Loucy (cell line): ENCODE measurements around the gene ZNF302.

Experiments used
- H2AFZ ChIP-seq: fragments of 200-600 bp; sonication (generic); 2 replicates; pipeline ENCODE4 v1.6.0; 2016; ENCODE audit warnings: antibody characterized with exemption, mild to moderate bottlenecking, low read length, moderate library complexity
- H3F3A ChIP-seq: fragments of 200-600 bp; 2 replicates; pipeline ENCODE4 v1.6.0; 2016; ENCODE audit warnings: antibody characterized with exemption, low read depth, mild to moderate bottlenecking
- H3K27me3 ChIP-seq: fragments of 200-600 bp; sonication (generic); 2 replicates; pipeline ENCODE4 v1.6.1; 2014; ENCODE audit warnings: low read length, mild to moderate bottlenecking; ENCODE audit not compliant: insufficient read depth, poor library complexity, severe bottlenecking
- H3K36me3 ChIP-seq: fragments of 200-600 bp; sonication (generic); 2 replicates; pipeline ENCODE4 v1.6.1; 2016; ENCODE audit warnings: low read length; ENCODE audit not compliant: insufficient read depth
- H3K4me1 ChIP-seq: fragments of 200-600 bp; sonication (generic); 2 replicates; pipeline ENCODE4 v1.5.1; 2014; ENCODE audit warnings: low read length, mild to moderate bottlenecking; ENCODE audit not compliant: insufficient read depth, poor library complexity, severe bottlenecking
- H3K4me2 ChIP-seq: fragments of 200-600 bp; sonication (generic); 2 replicates; pipeline ENCODE4 v1.6.0; 2014; ENCODE audit warnings: antibody characterized with exemption, low read length, low read depth, mild to moderate bottlenecking; ENCODE audit not compliant: poor library complexity, severe bottlenecking
- H3K4me3 ChIP-seq: fragments of 200-600 bp; sonication (generic); 2 replicates; pipeline ENCODE4 v1.5.1; 2014; ENCODE audit warnings: low read length, mild to moderate bottlenecking, mixed read lengths; ENCODE audit not compliant: poor library complexity, severe bottlenecking
- H3K79me2 ChIP-seq: fragments of 200-600 bp; sonication (generic); 2 replicates; pipeline ENCODE4 v1.6.1; 2014; ENCODE audit warnings: low read length; ENCODE audit not compliant: insufficient read depth
- H3K9ac ChIP-seq: fragments of 200-600 bp; sonication (generic); 2 replicates; pipeline ENCODE4 v1.6.0; 2014; ENCODE audit warnings: mild to moderate bottlenecking, low read depth, low read length, moderate library complexity; ENCODE audit not compliant: poor library complexity, severe bottlenecking
- H3K9me2 ChIP-seq: fragments of 200-600 bp; sonication (generic); replicated peaks from 2 replicates; pipeline ENCODE4 v1.6.1; 2016; ENCODE audit warnings: low read depth, low read length, mixed read lengths
- H3K9me3 ChIP-seq: fragments of 200-600 bp; sonication (generic); 2 replicates; pipeline ENCODE4 v1.6.1; 2014; ENCODE audit warnings: mild to moderate bottlenecking, antibody characterized with exemption, low read length, low read depth; ENCODE audit not compliant: insufficient read depth
- H4K20me1 ChIP-seq: fragments of 200-600 bp; sonication (generic); 2 replicates; pipeline ENCODE4 v1.6.0; 2014; ENCODE audit warnings: antibody characterized with exemption, low read length, mild to moderate bottlenecking; ENCODE audit not compliant: insufficient read depth, poor library complexity, severe bottlenecking
- EZH2phosphoT487 ChIP-seq: fragments of 200-600 bp; IDR thresholded peaks from 2 replicates; pipeline ENCODE4 v1.6.1; 2018; ENCODE audit warnings: antibody characterized with exemption, mild to moderate bottlenecking, moderate library complexity, borderline replicate concordance
- TF ChIP-seq, protein P1 (sequence below): fragments of 200-600 bp; sonication (generic); conservative IDR thresholded peaks from 2 replicates; pipeline ENCODE4 v1.5.1; 2014; ENCODE audit warnings: mild to moderate bottlenecking, antibody characterized with exemption, low read length

Gene ZNF302

DNA sequence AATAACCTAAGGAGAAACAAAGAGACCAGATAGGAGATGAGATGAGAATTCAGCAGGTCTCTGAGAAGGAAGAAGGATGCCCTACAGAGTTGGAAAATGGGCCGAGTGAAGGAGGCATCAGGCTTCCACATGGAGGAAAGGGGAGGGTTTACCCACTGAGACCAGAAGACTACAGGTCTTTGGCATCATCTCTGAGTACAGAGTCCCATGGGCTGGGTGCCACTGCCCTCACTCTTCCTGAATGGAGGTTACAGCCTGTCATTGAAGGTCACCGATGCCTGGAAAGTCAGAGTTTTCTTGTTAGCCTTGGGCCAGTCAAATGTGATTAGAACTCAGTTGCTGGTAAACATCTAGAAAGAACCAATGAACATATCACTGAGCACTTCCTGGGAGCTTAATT, 9.9 kb downstream of the ZNF302 start:
- Histone ChIP-seq H4K20me1 (no peaks in the 10 kb centered on the region), H3K4me1 (no peaks in the 10 kb centered on the region), H3K4me2 (no peak overlapping the region), H2AFZ (no peak overlapping the region), H3K36me3 (no peaks in the 10 kb centered on the region), H3K4me3 (no peak overlapping the region), H3F3A (no peaks in the 10 kb centered on the region), H3K27me3 (no peaks in the 10 kb centered on the region), H3K9ac (no peak overlapping the region), H3K9me2 (no peaks in the 10 kb centered on the region), H3K79me2 (no peaks in the 10 kb centered on the region), H3K9me3 (no peaks in the 10 kb centered on the region; the same call in 1 of the 2 replicates)
- TF ChIP-seq, protein P1, sequence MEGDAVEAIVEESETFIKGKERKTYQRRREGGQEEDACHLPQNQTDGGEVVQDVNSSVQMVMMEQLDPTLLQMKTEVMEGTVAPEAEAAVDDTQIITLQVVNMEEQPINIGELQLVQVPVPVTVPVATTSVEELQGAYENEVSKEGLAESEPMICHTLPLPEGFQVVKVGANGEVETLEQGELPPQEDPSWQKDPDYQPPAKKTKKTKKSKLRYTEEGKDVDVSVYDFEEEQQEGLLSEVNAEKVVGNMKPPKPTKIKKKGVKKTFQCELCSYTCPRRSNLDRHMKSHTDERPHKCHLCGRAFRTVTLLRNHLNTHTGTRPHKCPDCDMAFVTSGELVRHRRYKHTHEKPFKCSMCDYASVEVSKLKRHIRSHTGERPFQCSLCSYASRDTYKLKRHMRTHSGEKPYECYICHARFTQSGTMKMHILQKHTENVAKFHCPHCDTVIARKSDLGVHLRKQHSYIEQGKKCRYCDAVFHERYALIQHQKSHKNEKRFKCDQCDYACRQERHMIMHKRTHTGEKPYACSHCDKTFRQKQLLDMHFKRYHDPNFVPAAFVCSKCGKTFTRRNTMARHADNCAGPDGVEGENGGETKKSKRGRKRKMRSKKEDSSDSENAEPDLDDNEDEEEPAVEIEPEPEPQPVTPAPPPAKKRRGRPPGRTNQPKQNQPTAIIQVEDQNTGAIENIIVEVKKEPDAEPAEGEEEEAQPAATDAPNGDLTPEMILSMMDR = no peak
- no peak for TF ChIP-seq EZH2phosphoT487

DNA sequence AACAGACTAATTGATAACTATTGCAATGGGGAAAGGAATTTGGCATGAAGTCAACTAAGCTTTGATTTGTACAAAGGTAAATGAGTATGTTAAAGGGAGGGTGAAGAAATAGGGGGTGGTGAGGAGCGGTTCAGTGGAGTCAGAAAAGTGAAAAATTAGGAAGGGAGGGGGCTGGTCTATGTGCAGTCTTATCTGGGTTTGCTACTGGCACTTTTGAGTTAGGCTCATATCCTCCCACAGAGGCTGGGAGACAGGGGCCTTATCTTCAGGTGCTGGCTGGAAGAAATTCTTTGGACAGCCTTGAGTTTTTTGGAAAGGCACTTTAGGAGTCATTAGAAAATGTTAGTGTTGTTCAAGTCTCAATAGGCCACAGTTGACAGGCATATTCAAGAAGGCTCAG, 11.1 kb downstream of the ZNF302 start:
- Histone ChIP-seq H3K4me3 (no peak overlapping the region), H3K79me2 (no peaks in the 10 kb centered on the region), H3K4me1 (no peaks in the 10 kb centered on the region), H3K4me2 (no peak overlapping the region), H3K9me3 (no peaks in the 10 kb centered on the region; the same call in 1 of the 2 replicates), H3K27me3 (no peaks in the 10 kb centered on the region), H3K36me3 (no peaks in the 10 kb centered on the region), H3K9ac (no peak overlapping the region), H4K20me1 (no peaks in the 10 kb centered on the region), H3F3A (no peaks in the 10 kb centered on the region), H2AFZ (no peak overlapping the region), H3K9me2 (no peaks in the 10 kb centered on the region)
- TF ChIP-seq, protein P1 = no peak
- TF ChIP-seq EZH2phosphoT487 = no peak

DNA sequence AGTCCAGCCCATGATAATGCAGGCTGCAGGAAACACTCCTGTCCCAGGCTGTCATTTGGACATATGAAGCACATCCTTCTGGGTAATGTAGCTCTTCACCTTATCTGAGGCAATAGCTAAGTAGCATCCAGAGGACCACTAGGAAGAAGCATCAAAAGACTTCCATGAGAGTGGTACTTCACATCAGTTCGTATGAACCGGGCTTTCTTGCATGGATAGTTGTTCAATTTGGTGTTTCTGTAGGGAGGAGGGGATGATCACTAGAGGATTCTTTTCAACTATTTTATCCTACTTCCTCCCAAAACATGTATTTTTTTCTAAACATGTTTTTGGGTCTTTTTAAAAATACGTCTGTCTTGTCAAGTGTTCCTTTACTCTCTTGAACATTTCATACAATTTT, 12.9 kb downstream of the ZNF302 start:
- Histone ChIP-seq H3K9me2 (no peaks in the 10 kb centered on the region), H3K9ac (no peak overlapping the region), H3K9me3 (no peaks in the 10 kb centered on the region; the same call in 1 of the 2 replicates), H4K20me1 (no peaks in the 10 kb centered on the region), H3K4me2 (no peak overlapping the region), H3F3A (no peaks in the 10 kb centered on the region), H3K27me3 (no peaks in the 10 kb centered on the region), H3K79me2 (no peaks in the 10 kb centered on the region), H3K4me1 (no peaks in the 10 kb centered on the region), H2AFZ (no peak overlapping the region), H3K4me3 (no peak overlapping the region), H3K36me3 (no peaks in the 10 kb centered on the region)
- no peak for TF ChIP-seq EZH2phosphoT487

DNA sequence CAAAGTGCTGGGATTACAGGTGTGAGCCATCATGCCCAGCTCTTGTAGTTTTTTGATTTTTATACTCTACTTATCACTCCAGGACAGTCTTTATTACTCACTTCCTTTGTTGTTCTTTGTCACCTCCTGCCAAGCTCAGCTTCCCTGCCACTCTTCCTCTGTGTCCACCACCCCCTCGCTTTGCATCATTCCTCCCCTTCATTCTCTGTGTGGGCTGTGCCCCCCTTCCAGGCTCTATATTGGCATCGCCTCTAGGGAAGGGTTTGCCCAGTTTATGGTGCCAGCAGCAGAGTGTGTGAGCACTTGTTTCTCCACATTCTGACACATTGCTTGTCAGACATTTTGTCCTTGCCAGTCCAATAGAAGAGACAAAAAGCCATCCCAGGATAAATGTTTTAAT, 15.1 kb downstream of the ZNF302 start:
- no peaks in the 10 kb centered on the region for H4K20me1 ChIP-seq

More for the DNA sequence above, 15.1 kb downstream of the ZNF302 start:
- Histone ChIP-seq H3K4me1 (no peaks in the 10 kb centered on the region), H3K79me2 (no peaks in the 10 kb centered on the region), H3K4me3 (no peak overlapping the region), H3K27me3 (no peaks in the 10 kb centered on the region), H3F3A (no peaks in the 10 kb centered on the region), H2AFZ (no peak overlapping the region), H3K9me2 (no peaks in the 10 kb centered on the region), H3K4me2 (no peak overlapping the region), H3K9me3 (no peaks in the 10 kb centered on the region), H3K36me3 (no peaks in the 10 kb centered on the region), H3K9ac (no peak overlapping the region)
- TF ChIP-seq EZH2phosphoT487 = no peak
- TF ChIP-seq, protein P1 = no peak
